Activated B cell treated with CpG ODN at 0.5 μM for 24 hours (primary cell): Measurements from ENCODE around the gene SYMPK. TPM values are rescaled to one million over a fixed set of nuclear protein-coding genes. Genes with fewer than 3 reads are reported as not detected.
A peak's percentile ranks its signal among the peaks of the same experiment; 100 is the strongest.

ENCODE experiments used
- ATAC-seq: fragments of 200-7000 bp; cut with Tn5 transposase; one replicate; pipeline ENCODE4 v1.10.0; 2021; ENCODE audit warnings: low read depth, mild to moderate bottlenecking, moderate library complexity
- CTCF ChIA-PET: fragments of 350-600 bp; sonication (Branson Sonifier 250); formaldehyde crosslinking; loops from one replicate; lab custom pipeline; 2021; ENCODE audit warnings: antibody characterized with exemption; lab: Charles Lee
- POLR2A ChIA-PET: fragments of 350-600 bp; sonication (Branson Sonifier 250); formaldehyde crosslinking; loops from one replicate; lab custom pipeline; 2021; ENCODE audit warnings: antibody characterized with exemption; lab: Charles Lee
- DNase-seq: peaks from one replicate; pipeline ENCODE4 v3.0.0; 2022
- H3K27ac Mint-ChIP-seq: one replicate; pipeline ENCODE4 v1.8.0; 2020; ENCODE audit warnings: mixed read lengths
- H3K27me3 Mint-ChIP-seq: one replicate; pipeline ENCODE4 v1.8.0; 2021; ENCODE audit warnings: mixed read lengths
- H3K36me3 Mint-ChIP-seq: one replicate; pipeline ENCODE4 v1.8.0; 2021; ENCODE audit warnings: low read depth, mixed read lengths
- H3K4me1 Mint-ChIP-seq: one replicate; pipeline ENCODE4 v1.8.0; 2021; ENCODE audit warnings: mixed read lengths
- H3K4me3 Mint-ChIP-seq: one replicate; pipeline ENCODE4 v1.8.0; 2020; ENCODE audit warnings: mild to moderate bottlenecking, mixed read lengths
- H3K9me3 Mint-ChIP-seq: one replicate; pipeline ENCODE4 v1.8.0; 2020; ENCODE audit warnings: mixed read lengths
- intact Hi-C: fragments of 100-400 bp; cut with micrococcal nuclease; formaldehyde crosslinking; loops from one replicate; pipeline ENCODE4 v1.15.1; 2024
- total RNA-seq: library from RNA; stranded (reverse); gene quantifications from 2 replicates; pipeline ENCODE4 v1.2.3, GENCODE V29; 2022
- TF ChIP-seq, protein P1 (sequence below): fragments of 200-600 bp; IDR thresholded peaks from one replicate; pipeline ENCODE4 v1.8.0; 2022; ENCODE audit warnings: antibody characterized with exemption, mild to moderate bottlenecking

The SYMPK gene
- total RNA-seq, 1 donor from 2014 or later: 150 TPM

DNA sequence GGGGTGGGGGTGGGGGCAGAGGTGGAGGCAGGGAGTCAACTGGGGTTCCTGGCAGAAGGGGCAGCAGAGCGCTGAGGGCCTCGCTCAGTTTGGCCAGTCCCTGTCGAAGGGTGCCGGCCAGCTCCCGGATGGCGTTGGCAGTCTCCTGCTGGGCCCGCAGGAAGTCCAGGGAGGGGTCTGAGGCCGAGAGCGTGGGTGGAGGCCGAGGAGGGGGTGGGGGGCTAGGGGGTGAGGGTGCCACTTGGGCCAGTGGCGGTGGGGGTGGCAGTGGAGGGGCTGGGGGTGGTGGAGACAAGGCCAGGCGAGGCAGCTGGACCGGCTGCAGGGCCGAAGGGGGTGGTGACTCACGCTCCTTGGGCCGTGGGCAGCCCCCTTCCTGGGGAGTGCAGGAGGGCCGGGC, 27.9 kb upstream of the SYMPK start:
- H3K27ac Mint-ChIP-seq: no peak overlapping the region
- CTCF ChIA-PET: no interaction called here
- peaks cover 22% of the 10 kb centered on the region for H3K36me3 Mint-ChIP-seq
- no peaks in the 10 kb centered on the region for H3K9me3 Mint-ChIP-seq
- intact Hi-C loops: no loop called here
- H3K27me3 Mint-ChIP-seq: no peaks in the 10 kb centered on the region
- POLR2A ChIA-PET: no interaction called here
- ATAC-seq: no peak
- no peak for DNase-seq
- no peak overlapping the region for H3K4me3 Mint-ChIP-seq
- peaks cover 20% of the 10 kb centered on the region for H3K4me1 Mint-ChIP-seq
- TF ChIP-seq, protein P1, sequence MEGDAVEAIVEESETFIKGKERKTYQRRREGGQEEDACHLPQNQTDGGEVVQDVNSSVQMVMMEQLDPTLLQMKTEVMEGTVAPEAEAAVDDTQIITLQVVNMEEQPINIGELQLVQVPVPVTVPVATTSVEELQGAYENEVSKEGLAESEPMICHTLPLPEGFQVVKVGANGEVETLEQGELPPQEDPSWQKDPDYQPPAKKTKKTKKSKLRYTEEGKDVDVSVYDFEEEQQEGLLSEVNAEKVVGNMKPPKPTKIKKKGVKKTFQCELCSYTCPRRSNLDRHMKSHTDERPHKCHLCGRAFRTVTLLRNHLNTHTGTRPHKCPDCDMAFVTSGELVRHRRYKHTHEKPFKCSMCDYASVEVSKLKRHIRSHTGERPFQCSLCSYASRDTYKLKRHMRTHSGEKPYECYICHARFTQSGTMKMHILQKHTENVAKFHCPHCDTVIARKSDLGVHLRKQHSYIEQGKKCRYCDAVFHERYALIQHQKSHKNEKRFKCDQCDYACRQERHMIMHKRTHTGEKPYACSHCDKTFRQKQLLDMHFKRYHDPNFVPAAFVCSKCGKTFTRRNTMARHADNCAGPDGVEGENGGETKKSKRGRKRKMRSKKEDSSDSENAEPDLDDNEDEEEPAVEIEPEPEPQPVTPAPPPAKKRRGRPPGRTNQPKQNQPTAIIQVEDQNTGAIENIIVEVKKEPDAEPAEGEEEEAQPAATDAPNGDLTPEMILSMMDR: no peak

DNA sequence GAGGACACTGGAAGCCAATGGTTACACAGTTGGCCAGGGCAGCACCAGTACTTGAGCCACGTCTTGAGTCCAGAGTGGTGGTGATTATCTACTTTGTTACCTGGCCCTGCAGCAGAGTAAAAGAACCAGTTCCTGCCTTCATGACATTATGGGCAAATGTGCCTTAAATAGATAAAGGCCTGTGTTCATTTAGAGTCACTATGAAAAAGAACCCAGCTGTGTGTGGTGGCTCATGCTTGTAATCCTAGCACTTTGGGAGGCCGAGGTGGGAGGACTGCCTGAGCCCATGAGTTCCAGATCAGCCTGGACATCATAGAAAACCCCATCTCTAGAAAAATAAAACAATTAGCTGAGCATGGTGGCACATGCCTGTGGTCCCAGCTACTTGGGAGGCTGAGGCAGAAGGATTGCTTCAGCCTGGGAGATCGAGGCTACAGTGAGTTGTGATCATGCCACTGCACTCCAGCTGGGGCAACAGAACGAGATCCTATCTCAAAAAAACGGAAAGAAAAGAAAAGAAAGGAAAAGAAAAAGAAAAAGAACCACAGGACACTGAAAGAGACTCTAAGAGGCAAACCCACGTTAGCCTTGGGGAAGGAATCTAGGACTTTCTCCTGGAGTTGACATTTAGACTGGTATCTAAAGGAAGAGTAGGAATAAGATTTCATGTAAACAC, 26.4 kb upstream of the SYMPK start:
- ChIA-PET POLR2A (interaction anchor here (5.0 kb wide), 1 partner anchor 14 kb away, joined by 60 read pairs; the partner anchor contains the start of gene MYPOP), CTCF (no interaction called here)
- Mint-ChIP-seq H3K9me3 (no peaks in the 10 kb centered on the region), H3K27ac (no peak overlapping the region), H3K4me3 (no peak overlapping the region), H3K36me3 (peaks cover 11% of the 10 kb centered on the region), H3K4me1 (peaks cover 20% of the 10 kb centered on the region), H3K27me3 (no peaks in the 10 kb centered on the region)
- ATAC-seq: no peak
- TF ChIP-seq, protein P1: no peak
- DNase-seq: no peak
- intact Hi-C loops: loop anchor here (5.0 to 10.0 kb wide), 2 partner anchors 128 to 455 kb away; partner anchors contain the start of gene PPP5C

DNA sequence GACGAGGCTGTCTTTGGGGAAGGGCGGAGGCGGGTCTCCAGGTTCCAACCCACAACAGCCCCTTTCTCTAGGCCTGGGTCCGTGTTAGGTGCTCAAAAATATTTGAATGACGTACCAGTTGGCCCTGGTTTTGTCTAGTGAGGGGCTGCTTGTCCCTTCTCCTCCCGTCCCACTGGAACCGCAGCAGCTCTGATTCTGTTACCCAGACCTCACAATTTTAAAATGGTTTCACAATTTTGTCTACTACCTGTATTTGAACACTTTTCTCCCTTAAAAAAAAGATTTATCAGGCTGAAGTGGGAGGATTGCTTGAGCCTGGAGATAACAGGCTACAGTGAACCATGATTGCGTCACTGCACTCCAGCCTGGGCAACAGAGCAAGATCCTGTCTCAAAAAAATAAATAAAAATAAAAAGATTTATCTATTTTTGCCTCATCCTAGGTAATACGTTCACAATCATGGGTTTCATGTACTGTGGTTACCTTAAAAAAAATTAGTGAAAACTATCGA, 24.3 kb upstream of the SYMPK start:
- H3K27ac Mint-ChIP-seq: peak overlapping the region; percentile 94
- no peaks in the 10 kb centered on the region for H3K27me3 Mint-ChIP-seq
- H3K4me3 Mint-ChIP-seq: peak overlapping the region; percentile 92
- no peak for ATAC-seq
- POLR2A ChIA-PET: interaction anchor here (0.9 to 5.0 kb wide), 5 partner anchors 16 to 303 kb away, joined by 4 to 60 read pairs (median 15); partner anchors contain the start of genes FOXA3, MYPOP, SIX5 and SYMPK
- H3K4me1 Mint-ChIP-seq: peaks cover 30% of the 10 kb centered on the region
- peaks cover 17% of the 10 kb centered on the region for H3K36me3 Mint-ChIP-seq
- H3K9me3 Mint-ChIP-seq: no peaks in the 10 kb centered on the region
- intact Hi-C loops: loop anchor here (2.0 to 10.0 kb wide), 3 partner anchors 130 to 458 kb away; partner anchors contain the start of genes FBXO46 and PPP5C
- TF ChIP-seq, protein P1: no peak
- no peak for DNase-seq
- CTCF ChIA-PET: interaction anchor here (1.4 kb wide), 1 partner anchor 23 kb away, joined by 4 read pairs; the partner anchor contains the start of gene FOXA3

DNA sequence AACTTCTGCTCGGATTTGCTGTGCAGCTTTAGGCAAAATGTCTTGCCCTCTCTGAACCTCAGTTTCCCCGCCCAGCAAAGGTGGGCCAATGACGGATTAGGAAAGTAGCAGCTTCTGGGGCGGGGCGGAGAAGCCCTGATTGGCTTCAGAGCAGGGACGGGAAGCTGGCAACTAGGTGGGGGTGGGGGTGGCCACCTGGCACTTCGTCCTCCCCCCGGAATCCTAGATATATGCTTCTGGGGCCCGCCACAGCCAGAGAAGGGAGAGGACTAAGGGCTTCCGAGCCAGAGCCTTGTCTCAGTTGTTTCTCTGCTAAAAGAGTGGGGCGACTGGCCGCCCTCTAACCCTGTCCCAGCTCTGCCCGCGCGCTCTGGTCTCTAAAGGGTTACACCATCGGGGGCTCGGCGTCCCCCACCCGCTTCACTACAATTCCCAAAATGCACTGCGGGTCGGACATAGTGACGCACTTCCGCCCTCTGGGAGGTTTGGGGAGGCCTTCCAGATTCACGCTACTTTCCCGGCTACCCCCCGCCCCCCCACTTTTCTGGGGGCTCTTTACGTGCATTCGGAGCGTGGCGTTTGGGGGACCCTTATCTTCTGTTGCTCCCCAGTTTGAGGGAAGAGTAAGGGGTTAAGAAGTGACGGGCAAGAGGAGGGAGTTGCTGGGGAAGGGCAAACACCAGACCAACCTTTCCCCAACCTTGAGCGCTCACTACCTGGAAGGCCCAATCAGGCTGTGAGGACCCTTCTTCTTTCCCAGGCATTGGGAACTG, 23.7 kb upstream of the SYMPK start:
- peak overlapping the region; percentile 92 for H3K4me3 Mint-ChIP-seq
- TF ChIP-seq, protein P1: no peak
- ChIA-PET CTCF (interaction anchor here (0.6 to 1.4 kb wide), 3 partner anchors 12 to 23 kb away, joined by 3 to 4 read pairs (median 3); partner anchors contain the start of genes FOXA3 and MYPOP), POLR2A (interaction anchor here (0.6 to 5.0 kb wide), 17 partner anchors 14 to 1662 kb away, joined by 3 to 60 read pairs (median 4); partner anchors contain the start of genes CCDC61, FOXA3, MYPOP and PPP1R13L)
- H3K27me3 Mint-ChIP-seq: no peaks in the 10 kb centered on the region
- H3K9me3 Mint-ChIP-seq: no peaks in the 10 kb centered on the region
- ATAC-seq (peak; percentile 65), DNase-seq (peak; percentile 86)
- H3K4me1 Mint-ChIP-seq: peaks cover 30% of the 10 kb centered on the region
- intact Hi-C loops: loop anchor here (1.0 to 10.0 kb wide), 7 partner anchors 16 to 458 kb away; partner anchors contain the start of genes CCDC61, FBXO46, MYPOP and PPP5C
- peaks cover 17% of the 10 kb centered on the region for H3K36me3 Mint-ChIP-seq
- peak overlapping the region; percentile 94 for H3K27ac Mint-ChIP-seq
